Activated B cell treated with CpG ODN at 0.5 μM for 24 hours (primary cell): ENCODE measurements around the gene DHRSX. TPM values are rescaled to one million over a fixed set of nuclear protein-coding genes. Genes with fewer than 3 reads are reported as not detected.
"Not testable (repeated sequence)": the region's sequence is repeated elsewhere in the genome, so short reads cannot be mapped to it uniquely, and the experiment has no call there.

Experiments
- ATAC-seq: fragments of 200-7000 bp; cut with Tn5 transposase; one replicate; pipeline ENCODE4 v1.10.0; 2021; ENCODE audit warnings: low read depth, mild to moderate bottlenecking, moderate library complexity
- CTCF ChIA-PET: fragments of 350-600 bp; sonication (Branson Sonifier 250); formaldehyde crosslinking; loops from one replicate; lab custom pipeline; 2021; ENCODE audit warnings: antibody characterized with exemption; lab: Charles Lee
- POLR2A ChIA-PET: fragments of 350-600 bp; sonication (Branson Sonifier 250); formaldehyde crosslinking; loops from one replicate; lab custom pipeline; 2021; ENCODE audit warnings: antibody characterized with exemption; lab: Charles Lee
- DNase-seq: peaks from one replicate; pipeline ENCODE4 v3.0.0; 2022
- H3K27ac Mint-ChIP-seq: one replicate; pipeline ENCODE4 v1.8.0; 2020; ENCODE audit warnings: mixed read lengths
- H3K27me3 Mint-ChIP-seq: one replicate; pipeline ENCODE4 v1.8.0; 2021; ENCODE audit warnings: mixed read lengths
- H3K36me3 Mint-ChIP-seq: one replicate; pipeline ENCODE4 v1.8.0; 2021; ENCODE audit warnings: low read depth, mixed read lengths
- H3K4me1 Mint-ChIP-seq: one replicate; pipeline ENCODE4 v1.8.0; 2021; ENCODE audit warnings: mixed read lengths
- H3K4me3 Mint-ChIP-seq: one replicate; pipeline ENCODE4 v1.8.0; 2020; ENCODE audit warnings: mild to moderate bottlenecking, mixed read lengths
- H3K9me3 Mint-ChIP-seq: one replicate; pipeline ENCODE4 v1.8.0; 2020; ENCODE audit warnings: mixed read lengths
- intact Hi-C: fragments of 100-400 bp; cut with micrococcal nuclease; formaldehyde crosslinking; loops from one replicate; pipeline ENCODE4 v1.15.1; 2024
- total RNA-seq: library from RNA; stranded (reverse); gene quantifications from 2 replicates; pipeline ENCODE4 v1.2.3, GENCODE V29; 2022
- TF ChIP-seq, protein P1 (sequence below): fragments of 200-600 bp; IDR thresholded peaks from one replicate; pipeline ENCODE4 v1.8.0; 2022; ENCODE audit warnings: antibody characterized with exemption, mild to moderate bottlenecking

The DHRSX gene
- total RNA-seq, 1 donor from 2014 or later, result 28.3 TPM

DNA sequence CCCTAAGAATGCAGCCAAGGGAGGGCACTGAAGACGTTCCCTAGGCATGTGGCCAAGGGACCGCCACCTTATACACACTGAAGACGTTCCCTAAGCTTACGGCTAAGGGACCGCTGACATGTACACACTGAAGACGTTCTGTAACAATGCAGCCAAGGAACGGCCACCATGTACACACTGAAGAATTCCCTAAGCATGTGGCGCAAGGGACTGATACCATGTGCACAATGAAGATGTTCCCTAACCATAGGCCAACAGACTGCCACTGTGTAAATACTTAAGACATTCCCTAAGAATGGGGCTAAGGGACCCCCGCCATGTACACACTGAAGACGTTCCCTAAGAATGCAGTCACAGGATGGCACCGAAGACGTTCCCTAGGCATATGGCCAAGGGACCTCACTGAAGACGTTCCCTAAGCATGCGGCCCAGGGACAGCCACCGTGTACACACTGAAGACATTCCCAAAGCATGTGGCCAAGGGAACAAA is 36.1 kb downstream of the DHRSX start:
- Mint-ChIP-seq H3K27ac (no peak overlapping the region), H3K27me3 (no peaks in the 10 kb centered on the region), H3K36me3 (peaks cover 5% of the 10 kb centered on the region), H3K4me1 (peaks cover 4% of the 10 kb centered on the region), H3K4me3 (no peak overlapping the region), H3K9me3 (no peaks in the 10 kb centered on the region)
- DNase-seq, result no peak
- no peak for ATAC-seq
- CTCF ChIA-PET, result no interaction called here
- TF ChIP-seq, protein P1, sequence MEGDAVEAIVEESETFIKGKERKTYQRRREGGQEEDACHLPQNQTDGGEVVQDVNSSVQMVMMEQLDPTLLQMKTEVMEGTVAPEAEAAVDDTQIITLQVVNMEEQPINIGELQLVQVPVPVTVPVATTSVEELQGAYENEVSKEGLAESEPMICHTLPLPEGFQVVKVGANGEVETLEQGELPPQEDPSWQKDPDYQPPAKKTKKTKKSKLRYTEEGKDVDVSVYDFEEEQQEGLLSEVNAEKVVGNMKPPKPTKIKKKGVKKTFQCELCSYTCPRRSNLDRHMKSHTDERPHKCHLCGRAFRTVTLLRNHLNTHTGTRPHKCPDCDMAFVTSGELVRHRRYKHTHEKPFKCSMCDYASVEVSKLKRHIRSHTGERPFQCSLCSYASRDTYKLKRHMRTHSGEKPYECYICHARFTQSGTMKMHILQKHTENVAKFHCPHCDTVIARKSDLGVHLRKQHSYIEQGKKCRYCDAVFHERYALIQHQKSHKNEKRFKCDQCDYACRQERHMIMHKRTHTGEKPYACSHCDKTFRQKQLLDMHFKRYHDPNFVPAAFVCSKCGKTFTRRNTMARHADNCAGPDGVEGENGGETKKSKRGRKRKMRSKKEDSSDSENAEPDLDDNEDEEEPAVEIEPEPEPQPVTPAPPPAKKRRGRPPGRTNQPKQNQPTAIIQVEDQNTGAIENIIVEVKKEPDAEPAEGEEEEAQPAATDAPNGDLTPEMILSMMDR, result no peak
- intact Hi-C loops, result no loop called here
- POLR2A ChIA-PET, result no interaction called here

DNA sequence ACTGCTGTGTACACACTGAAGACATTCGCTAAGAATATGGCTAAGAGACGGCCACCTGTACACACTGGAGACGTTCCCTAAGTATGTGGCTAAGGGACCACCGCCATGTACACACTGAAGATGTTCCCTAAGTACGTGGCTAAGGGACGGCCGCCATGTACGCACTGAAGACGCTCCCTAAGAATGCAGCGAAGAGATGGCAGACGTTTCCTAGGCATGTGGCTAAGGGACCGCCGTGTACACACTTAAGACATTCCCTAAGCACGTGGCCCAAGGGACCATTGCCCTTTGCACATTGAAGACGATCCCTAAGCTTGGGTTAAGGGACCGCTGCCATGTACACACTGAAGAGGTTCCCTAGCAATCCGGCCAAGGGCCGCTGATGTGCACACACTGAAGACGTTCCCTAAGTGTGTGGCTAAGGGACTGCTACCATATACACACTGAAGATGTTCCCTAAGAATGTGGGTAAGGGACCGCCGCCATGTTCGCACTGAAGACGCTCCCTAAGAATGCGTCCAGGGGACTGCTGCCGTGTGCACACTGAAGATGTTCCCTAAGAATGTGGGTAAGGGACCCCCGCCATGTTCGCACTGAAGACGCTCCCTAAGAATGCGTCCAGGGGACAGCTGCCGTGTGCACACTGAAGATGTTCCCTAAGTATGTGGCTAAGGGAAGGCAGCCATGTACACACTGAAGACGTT is 36.7 kb downstream of the DHRSX start:
- TF ChIP-seq, protein P1, result no peak
- H3K36me3 Mint-ChIP-seq, result peaks cover 2% of the 10 kb centered on the region
- peaks cover 4% of the 10 kb centered on the region for H3K4me1 Mint-ChIP-seq
- no peaks in the 10 kb centered on the region for H3K9me3 Mint-ChIP-seq
- intact Hi-C loops, result no loop called here
- DNase-seq, result no peak
- no peaks in the 10 kb centered on the region for H3K27me3 Mint-ChIP-seq
- no peak for ATAC-seq
- ChIA-PET CTCF (no interaction called here), POLR2A (no interaction called here)
- no peak overlapping the region for H3K27ac Mint-ChIP-seq
- no peak overlapping the region for H3K4me3 Mint-ChIP-seq

DNA sequence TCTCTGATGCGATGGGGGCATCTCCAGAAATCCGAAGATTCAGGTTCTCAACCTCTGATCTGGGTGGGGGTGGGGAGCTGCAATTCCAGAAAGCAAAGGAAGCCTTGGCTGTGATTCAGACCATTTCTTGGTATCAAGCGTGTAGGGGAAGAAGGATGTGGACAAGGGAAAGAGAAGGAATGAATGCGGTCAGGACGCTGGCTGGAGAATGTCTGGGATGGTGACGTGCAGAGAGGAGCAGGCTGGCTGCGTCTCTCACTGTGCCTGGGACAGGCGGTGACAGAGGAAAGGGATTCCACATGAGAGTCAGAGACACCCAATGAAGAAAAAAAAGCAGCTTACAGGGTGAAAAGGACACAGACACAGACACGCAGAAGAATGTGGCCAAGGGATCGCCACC is 37.3 kb downstream of the DHRSX start:
- DNase-seq, H3K9me3 Mint-ChIP-seq, CTCF ChIA-PET, POLR2A ChIA-PET, H3K36me3 Mint-ChIP-seq, H3K27me3 Mint-ChIP-seq, ATAC-seq, H3K27ac Mint-ChIP-seq, intact Hi-C loops, H3K4me3 Mint-ChIP-seq, H3K4me1 Mint-ChIP-seq: not testable (repeated sequence)

DNA sequence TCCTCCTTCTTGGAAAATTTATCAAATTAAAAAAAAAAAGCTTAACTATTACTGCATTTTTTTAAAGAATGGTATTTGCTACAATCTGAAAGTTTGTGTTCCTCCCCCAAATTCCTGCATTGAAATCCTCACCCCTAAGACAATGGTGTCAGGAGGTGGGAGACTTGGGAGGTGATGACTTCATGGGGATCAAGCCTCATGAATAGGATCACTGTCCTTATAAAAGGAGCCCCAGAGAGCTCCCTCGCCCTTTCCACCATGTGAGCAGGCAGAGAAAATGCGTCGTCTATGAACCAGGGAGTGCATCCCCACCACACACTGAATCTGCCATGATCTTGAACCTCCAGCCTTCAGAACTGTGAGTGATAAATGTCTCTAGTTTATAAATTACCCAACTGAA is 38.0 kb downstream of the DHRSX start:
- TF ChIP-seq, protein P1, result no peak
- DNase-seq (no peak), ATAC-seq (no peak)
- Mint-ChIP-seq H3K36me3 (peaks cover 7% of the 10 kb centered on the region), H3K9me3 (peaks cover 4% of the 10 kb centered on the region), H3K4me3 (no peak overlapping the region), H3K27me3 (no peaks in the 10 kb centered on the region), H3K4me1 (peaks cover 4% of the 10 kb centered on the region), H3K27ac (no peak overlapping the region)
- CTCF ChIA-PET, result no interaction called here
- intact Hi-C loops, result no loop called here
- POLR2A ChIA-PET, result no interaction called here

DNA sequence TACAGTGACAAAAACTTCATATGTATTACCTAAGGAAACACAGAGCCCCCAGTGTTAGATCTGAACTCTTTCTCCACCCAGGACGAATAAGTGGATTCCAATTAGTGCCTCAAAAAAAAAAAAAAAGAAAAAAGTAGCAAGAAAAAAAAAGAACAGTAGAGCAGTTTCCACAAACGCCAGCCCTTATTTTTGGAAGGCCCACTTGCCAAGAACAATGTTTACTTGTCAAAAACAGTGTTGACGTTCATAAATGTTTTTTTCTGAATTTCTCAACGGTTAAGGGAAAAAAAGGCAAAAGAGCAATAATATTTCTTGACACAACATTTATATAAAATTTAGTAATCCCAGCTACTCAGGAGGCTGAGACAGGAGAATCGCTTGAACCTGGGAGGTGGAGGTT is 38.7 kb downstream of the DHRSX start:
- POLR2A ChIA-PET, result no interaction called here
- DNase-seq, result no peak

More for the DNA sequence above, 38.7 kb downstream of the DHRSX start:
- CTCF ChIA-PET, result no interaction called here
- no peak for ATAC-seq
- no peaks in the 10 kb centered on the region for H3K27me3 Mint-ChIP-seq
- no peak overlapping the region for H3K4me3 Mint-ChIP-seq
- peaks cover 4% of the 10 kb centered on the region for H3K4me1 Mint-ChIP-seq
- H3K36me3 Mint-ChIP-seq, result peaks cover 7% of the 10 kb centered on the region
- peaks cover 4% of the 10 kb centered on the region for H3K9me3 Mint-ChIP-seq
- TF ChIP-seq, protein P1, result no peak
- H3K27ac Mint-ChIP-seq, result no peak overlapping the region
- intact Hi-C loops, result no loop called here
